Hepatocyte (in vitro differentiated cells): ENCODE measurements around the gene OTUD5. TPM values are rescaled to one million over a fixed set of nuclear protein-coding genes. Genes with fewer than 3 reads are reported as not detected.
"Not testable (repeated sequence)": the region's sequence is repeated elsewhere in the genome, so short reads cannot be mapped to it uniquely, and the experiment has no call there.

Experiments
- DNase-seq: peaks from one replicate; pipeline ENCODE4 v3.0.0-alpha.2; 2016; ENCODE audit warnings: low spot score
- H2AFZ ChIP-seq: fragments of 200-600 bp; sonication (generic); 2 replicates; pipeline ENCODE4 v1.6.0; 2016; ENCODE audit warnings: antibody characterized with exemption, mild to moderate bottlenecking
- H3K27ac ChIP-seq: fragments of 200-600 bp; sonication (generic); 2 replicates; pipeline ENCODE4 v1.5.1; 2016; ENCODE audit warnings: mild to moderate bottlenecking
- H3K27me3 ChIP-seq: fragments of 200-600 bp; sonication (generic); 2 replicates; pipeline ENCODE4 v1.6.1; 2016
- H3K36me3 ChIP-seq: fragments of 200-600 bp; sonication (generic); replicated peaks from 2 replicates; pipeline ENCODE4 v1.5.1; 2016; ENCODE audit warnings: low read depth; ENCODE audit not compliant: insufficient read depth
- H3K4me1 ChIP-seq: fragments of 200-600 bp; sonication (generic); 2 replicates; pipeline ENCODE4 v1.5.1; 2016; ENCODE audit warnings: mild to moderate bottlenecking, moderate library complexity; ENCODE audit not compliant: insufficient read depth
- H3K4me2 ChIP-seq: fragments of 200-600 bp; sonication (generic); 2 replicates; pipeline ENCODE4 v1.6.0; 2016
- H3K4me3 ChIP-seq: fragments of 200-600 bp; sonication (generic); 2 replicates; pipeline ENCODE4 v1.5.1; 2016; ENCODE audit warnings: mild to moderate bottlenecking
- H3K79me2 ChIP-seq: fragments of 200-600 bp; sonication (generic); 2 replicates; pipeline ENCODE4 v1.6.0; 2017; ENCODE audit warnings: mild to moderate bottlenecking
- H3K9me2 ChIP-seq: fragments of 200-600 bp; sonication (generic); replicated peaks from 2 replicates; pipeline ENCODE4 v1.6.0; 2017; ENCODE audit warnings: mild to moderate bottlenecking; ENCODE audit not compliant: insufficient read depth
- H3K9me3 ChIP-seq: fragments of 200-600 bp; sonication (generic); 2 replicates; pipeline ENCODE4 v1.5.1; 2016; ENCODE audit warnings: low read depth, mild to moderate bottlenecking
- H4K20me1 ChIP-seq: fragments of 200-600 bp; sonication (generic); 2 replicates; pipeline ENCODE4 v1.6.0; 2016; ENCODE audit warnings: mild to moderate bottlenecking; ENCODE audit not compliant: insufficient read depth, poor library complexity, severe bottlenecking
- EZH2 ChIP-seq: fragments of 200-600 bp; sonication (generic); IDR thresholded peaks from 2 replicates; pipeline ENCODE4 v1.6.1; 2016; ENCODE audit warnings: antibody characterized with exemption, mild to moderate bottlenecking, borderline replicate concordance
- EZH2phosphoT487 ChIP-seq: fragments of 200-600 bp; sonication (generic); IDR thresholded peaks from one replicate; pipeline ENCODE4 v1.6.1; 2018; ENCODE audit warnings: antibody characterized with exemption, mild to moderate bottlenecking, low read depth, moderate library complexity; ENCODE audit not compliant: unreplicated experiment, severe bottlenecking
- WGBS: methylation state at CpG from one replicate; pipeline ENCODE4 v1.1.6; 2016; ENCODE audit warnings: low lambda C conversion rate; ENCODE audit errors: missing lambda C conversion rate; 5-methylcytosine and 5-hydroxymethylcytosine counted together
- polyA plus RNA-seq: library from polyadenylated mRNA; unstranded; fragments of >200 nt; fragmentation: Nextera tagmentation; extraction: Ambion mirVana; gene quantifications from 2 replicates; pipeline ENCODE4 v1.2.1, GENCODE V29; 2016
- total RNA-seq: library from RNA; depleted of rRNA; stranded (reverse); fragments of >200 nt; gene quantifications from 2 replicates; pipeline ENCODE4 v1.2.3, GENCODE V29; 2014
- TF ChIP-seq, protein P1 (sequence below): fragments of 200-600 bp; sonication (generic); IDR thresholded peaks from 2 replicates; pipeline ENCODE4 v1.5.1; 2016; ENCODE audit warnings: antibody characterized with exemption, mild to moderate bottlenecking; ENCODE audit not compliant: poor library complexity

The OTUD5 gene
- total and polyA plus RNA-seq, 2 experiments from 2014 or later: 32.5 to 51.2 TPM

DNA sequence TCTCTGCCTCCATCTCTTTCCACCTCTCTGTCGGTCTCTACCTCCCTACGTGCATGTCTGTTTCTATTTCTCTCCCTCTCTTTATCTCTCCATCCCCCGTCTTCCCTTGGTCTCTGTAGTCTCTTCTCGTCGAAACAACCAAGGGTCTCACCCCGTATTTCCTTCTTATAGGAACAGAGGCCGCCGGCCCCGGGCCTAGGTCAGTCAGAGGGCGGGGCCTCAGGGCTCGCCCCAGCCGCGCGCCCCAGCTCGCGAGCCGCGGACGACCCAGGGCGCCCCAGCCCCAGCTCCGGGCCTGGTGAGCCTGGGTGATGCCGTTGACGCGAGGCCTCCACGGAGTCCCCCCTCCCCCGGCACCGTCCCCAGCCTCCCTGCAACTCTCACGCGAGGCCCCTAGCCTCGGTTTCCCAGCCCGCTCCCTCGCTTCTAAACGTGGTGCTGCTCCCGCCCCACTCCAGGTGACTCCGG is 66.4 kb downstream of the OTUD5 start:
- Histone ChIP-seq H4K20me1 (no peaks in the 10 kb centered on the region), H3K4me1 (peaks cover 5% of the 10 kb centered on the region), H3K9me3 (no peaks in the 10 kb centered on the region), H3K79me2 (peaks cover 7% of the 10 kb centered on the region), H3K27me3 (no peaks in the 10 kb centered on the region), H3K4me3 (peak overlapping the region; percentile 44), H2AFZ (peak overlapping the region; percentile 46), H3K9me2 (no peaks in the 10 kb centered on the region), H3K4me2 (peak overlapping the region; percentile 82), H3K27ac (peak overlapping the region; percentile 80), H3K36me3 (no peaks in the 10 kb centered on the region)
- TF ChIP-seq EZH2phosphoT487 (no peak), EZH2 (no peak)
- TF ChIP-seq, protein P1, sequence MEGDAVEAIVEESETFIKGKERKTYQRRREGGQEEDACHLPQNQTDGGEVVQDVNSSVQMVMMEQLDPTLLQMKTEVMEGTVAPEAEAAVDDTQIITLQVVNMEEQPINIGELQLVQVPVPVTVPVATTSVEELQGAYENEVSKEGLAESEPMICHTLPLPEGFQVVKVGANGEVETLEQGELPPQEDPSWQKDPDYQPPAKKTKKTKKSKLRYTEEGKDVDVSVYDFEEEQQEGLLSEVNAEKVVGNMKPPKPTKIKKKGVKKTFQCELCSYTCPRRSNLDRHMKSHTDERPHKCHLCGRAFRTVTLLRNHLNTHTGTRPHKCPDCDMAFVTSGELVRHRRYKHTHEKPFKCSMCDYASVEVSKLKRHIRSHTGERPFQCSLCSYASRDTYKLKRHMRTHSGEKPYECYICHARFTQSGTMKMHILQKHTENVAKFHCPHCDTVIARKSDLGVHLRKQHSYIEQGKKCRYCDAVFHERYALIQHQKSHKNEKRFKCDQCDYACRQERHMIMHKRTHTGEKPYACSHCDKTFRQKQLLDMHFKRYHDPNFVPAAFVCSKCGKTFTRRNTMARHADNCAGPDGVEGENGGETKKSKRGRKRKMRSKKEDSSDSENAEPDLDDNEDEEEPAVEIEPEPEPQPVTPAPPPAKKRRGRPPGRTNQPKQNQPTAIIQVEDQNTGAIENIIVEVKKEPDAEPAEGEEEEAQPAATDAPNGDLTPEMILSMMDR: no peak
- 36% methylated on average over 10 of the region's 35 CpGs for WGBS
- peak; percentile 49 for DNase-seq

DNA sequence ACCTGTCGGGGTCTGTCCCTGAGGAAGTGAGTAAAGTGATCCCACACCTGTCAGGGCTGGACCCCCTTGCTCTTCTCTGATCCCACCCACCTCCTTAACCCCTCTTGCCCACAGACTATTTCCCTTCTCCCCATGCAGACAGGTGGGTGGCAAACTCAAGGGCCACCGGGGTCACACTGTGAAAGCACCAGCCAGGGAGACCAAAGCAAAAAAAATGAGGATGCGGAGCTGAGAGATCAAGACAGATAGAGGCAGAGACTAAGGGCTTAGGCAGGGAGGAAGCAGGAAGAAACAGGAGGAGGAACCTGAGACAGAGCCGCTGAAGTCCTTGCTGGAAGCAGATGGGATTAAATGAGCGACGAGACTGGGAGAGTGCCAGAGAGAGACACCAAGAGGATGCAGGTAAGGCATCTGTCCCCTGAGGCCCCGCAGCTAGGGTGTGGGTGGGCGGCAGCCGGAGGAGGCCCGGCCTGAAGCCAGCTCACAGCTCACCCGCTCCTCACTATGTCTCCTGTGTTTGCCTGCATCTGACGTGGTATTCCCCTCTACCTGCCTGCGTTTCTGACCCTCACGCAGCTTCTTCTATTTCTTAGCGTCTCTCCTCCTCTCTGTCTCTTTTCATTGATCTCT is 67.0 kb downstream of the OTUD5 start:
- H4K20me1 ChIP-seq: no peaks in the 10 kb centered on the region
- peak overlapping the region; percentile 46 for H2AFZ ChIP-seq
- peak overlapping the region; percentile 44 for H3K4me3 ChIP-seq
- H3K79me2 ChIP-seq: peaks cover 3% of the 10 kb centered on the region
- TF ChIP-seq EZH2 (no peak), EZH2phosphoT487 (no peak)
- TF ChIP-seq, protein P1: no peak
- H3K27ac ChIP-seq: peak overlapping the region; percentile 80
- peak overlapping the region; percentile 82 for H3K4me2 ChIP-seq
- peaks cover 5% of the 10 kb centered on the region for H3K4me1 ChIP-seq
- H3K9me3 ChIP-seq: no peaks in the 10 kb centered on the region
- 68% methylated on average over 15 of the region's 15 CpGs for WGBS
- H3K36me3 ChIP-seq: no peaks in the 10 kb centered on the region
- H3K27me3 ChIP-seq: no peaks in the 10 kb centered on the region
- H3K9me2 ChIP-seq: no peaks in the 10 kb centered on the region
- DNase-seq: no peak

DNA sequence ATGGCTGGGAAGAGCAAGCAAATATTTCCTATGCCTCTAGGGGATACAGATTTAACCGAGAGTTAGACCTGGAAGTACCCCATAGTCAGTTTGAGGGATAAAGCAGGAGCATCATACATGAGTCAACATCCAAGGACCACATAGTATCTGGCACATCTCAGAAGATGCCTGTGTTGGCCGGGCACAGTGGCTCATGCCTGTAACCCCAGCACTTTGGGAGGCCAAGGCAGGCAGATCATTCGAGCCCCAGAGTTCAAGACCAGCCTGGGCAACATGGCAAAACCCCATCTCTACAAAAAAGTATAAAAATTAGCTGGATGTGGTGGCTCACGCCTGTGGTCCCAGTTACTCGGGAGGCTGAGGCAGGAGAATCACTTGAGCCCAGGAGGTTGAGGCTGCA is 70.8 kb downstream of the OTUD5 start:
- not testable (repeated sequence) for H3K4me3 ChIP-seq, H3K36me3 ChIP-seq, H3K79me2 ChIP-seq, DNase-seq, H3K27me3 ChIP-seq, H4K20me1 ChIP-seq, H3K4me2 ChIP-seq, H3K27ac ChIP-seq, H2AFZ ChIP-seq, H3K9me2 ChIP-seq, H3K4me1 ChIP-seq, H3K9me3 ChIP-seq
- 75% methylated on average over 5 of the region's 5 CpGs for WGBS

DNA sequence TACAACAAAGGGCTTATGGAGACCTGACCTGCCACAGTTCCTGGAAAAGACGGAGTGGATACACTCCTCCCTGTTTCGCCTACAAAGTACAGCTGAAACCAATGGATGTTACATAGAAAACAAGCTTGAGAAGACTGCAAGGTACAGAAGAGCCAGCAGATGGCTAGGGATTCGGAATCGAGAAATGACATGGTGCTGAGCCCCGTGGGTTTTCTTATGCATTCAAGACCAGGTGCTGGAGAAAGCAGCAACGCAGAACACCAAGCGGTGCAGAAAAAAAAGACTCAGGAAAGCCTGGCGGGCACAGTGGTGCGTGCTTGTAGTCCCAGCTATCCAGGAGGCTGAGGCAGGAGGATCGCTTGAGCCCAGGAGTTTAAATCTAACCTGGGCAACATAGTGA is 73.7 kb downstream of the OTUD5 start:
- DNase-seq: no peak
- no peaks in the 10 kb centered on the region for H4K20me1 ChIP-seq

DNA sequence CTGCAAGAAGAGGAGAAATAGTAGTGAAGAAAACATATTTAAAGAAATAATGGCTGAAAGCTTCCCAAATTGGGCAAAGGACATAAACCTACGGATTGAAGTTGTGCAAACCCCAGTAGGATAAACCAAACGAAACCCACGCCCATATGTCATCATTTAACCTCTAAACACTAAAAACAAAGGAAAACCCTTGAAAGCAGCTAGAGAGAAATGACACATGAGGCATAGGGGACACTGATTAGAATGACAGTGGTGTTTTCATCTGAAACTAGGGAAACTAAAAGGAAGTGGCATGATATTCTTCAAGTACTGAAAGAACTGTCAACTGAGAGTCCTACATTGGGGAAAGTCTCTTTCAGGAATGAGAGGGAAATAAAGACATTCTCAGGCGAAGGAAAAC is 80.5 kb downstream of the OTUD5 start:
- H4K20me1 ChIP-seq, H2AFZ ChIP-seq, H3K9me3 ChIP-seq, DNase-seq, H3K27ac ChIP-seq, H3K4me2 ChIP-seq, H3K4me3 ChIP-seq, H3K36me3 ChIP-seq, H3K27me3 ChIP-seq, H3K9me2 ChIP-seq, H3K4me1 ChIP-seq, H3K79me2 ChIP-seq: not testable (repeated sequence)
- 58% methylated on average over 4 of the region's 4 CpGs for WGBS

More for the DNA sequence above, 73.7 kb downstream of the OTUD5 start:
- WGBS: 80% methylated on average over 10 of the region's 10 CpGs
- Histone ChIP-seq H3K27me3 (no peaks in the 10 kb centered on the region), H3K9me3 (no peaks in the 10 kb centered on the region), H3K9me2 (no peaks in the 10 kb centered on the region), H3K36me3 (no peaks in the 10 kb centered on the region), H3K4me1 (no peaks in the 10 kb centered on the region), H3K4me2 (no peak overlapping the region), H2AFZ (no peak overlapping the region), H3K79me2 (no peaks in the 10 kb centered on the region), H3K4me3 (no peak overlapping the region), H3K27ac (no peak overlapping the region)
- TF ChIP-seq EZH2: no peak
- TF ChIP-seq EZH2phosphoT487: no peak
- TF ChIP-seq, protein P1: no peak
